NCI-H146 treated with DMSO at 0.1 percent for 48 hours (cell line): Measurements from ENCODE around the gene UTP11.

Source experiments
- DNase-seq: peaks from one replicate; lab custom pipeline; 2025; ENCODE audit not compliant: unreplicated experiment; lab: John Stamatoyannopoulos, UW

UTP11 gene

DNA sequence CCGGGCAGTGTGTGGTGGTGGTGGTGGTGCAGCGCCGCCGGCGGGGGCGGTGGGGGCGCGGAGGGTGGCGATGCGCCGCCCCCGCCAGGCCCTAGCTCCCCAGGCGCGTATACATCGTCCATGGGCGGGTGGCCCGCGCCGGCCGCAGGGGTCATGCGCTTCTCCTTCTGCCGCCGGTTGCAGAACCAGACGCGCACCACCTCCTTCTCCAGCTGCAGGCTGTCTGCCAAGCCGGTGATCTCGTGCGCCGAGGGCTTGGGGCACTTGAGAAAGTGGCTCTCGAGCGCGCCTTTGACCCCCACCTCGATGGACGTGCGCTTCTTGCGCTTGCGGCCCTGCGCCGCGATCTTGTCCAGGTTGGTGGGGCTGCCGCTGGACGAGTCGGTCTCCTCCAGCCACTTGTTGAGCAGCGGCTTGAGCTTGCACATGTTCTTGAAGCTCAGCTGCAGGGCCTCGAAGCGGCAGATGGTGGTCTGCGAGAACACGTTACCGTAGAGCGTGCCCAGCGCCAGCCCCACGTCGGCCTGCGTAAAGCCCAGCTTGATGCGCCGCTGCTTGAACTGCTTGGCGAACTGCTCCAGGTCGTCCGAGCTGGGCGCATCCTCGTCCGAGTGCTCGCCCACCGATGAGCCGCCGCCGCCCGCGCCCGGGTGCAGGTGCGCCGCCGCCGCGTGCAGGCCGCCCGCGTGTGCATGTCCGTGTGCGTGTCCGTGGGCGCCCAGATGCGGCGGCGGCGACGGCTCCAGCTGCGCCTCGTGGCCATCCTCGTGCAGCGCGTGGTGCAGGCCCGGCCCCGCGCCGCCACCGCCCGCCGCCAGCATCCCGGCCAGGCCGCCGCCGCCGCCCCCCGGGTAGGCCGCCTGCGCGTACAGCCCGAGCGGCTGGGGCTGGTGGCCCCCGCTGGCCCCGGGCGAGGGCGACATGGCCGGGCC is 33.1 kb downstream of the UTP11 start:
- DNase-seq, result no peak

GRCh38 chr1:38046333-38046883 is 33.9 kb downstream of the UTP11 start, which contains the start of gene POU3F1:
POU3F1 (minus strand) TSS chr1:38046793; CDS start chr1:38046743, 50 bp downstream.
- no peak for DNase-seq

GRCh38 chr1:38046884-38047602 is 34.5 kb downstream of the UTP11 start:
- peak; percentile 47 for DNase-seq

DNA sequence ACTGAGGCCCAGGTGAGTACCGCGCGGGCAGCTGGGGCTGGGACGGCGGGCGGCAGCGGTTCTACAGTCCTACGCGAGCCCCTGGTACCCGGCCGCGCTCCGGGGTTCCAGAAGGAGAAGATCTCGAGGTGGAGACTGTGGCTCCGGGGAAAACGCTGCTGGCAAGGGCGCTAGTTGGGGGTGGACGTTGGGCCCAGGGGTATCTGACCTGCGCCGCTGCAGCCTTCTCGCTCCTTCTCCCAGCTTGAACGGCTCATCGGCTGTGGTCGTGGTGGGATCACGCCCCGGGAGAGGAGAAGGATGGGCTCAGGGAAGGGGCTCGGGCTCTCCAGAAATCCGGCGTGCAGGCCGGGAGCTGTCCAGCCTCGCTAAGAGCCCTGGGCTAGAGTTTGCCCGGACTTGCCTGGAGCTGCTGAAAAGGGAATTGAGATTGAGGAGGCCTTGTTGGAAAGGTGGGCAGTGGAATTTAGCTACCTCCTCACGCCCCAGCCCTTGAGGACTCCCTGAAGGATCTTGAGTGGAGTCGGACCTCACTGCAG is 35.1 kb downstream of the UTP11 start:
- DNase-seq, result no peak

- no peak for DNase-seq
Observed at GRCh38 chr1:38050397-38051078, 38.0 kb downstream of the UTP11 start.

GRCh38 chr1:38051079-38051543 is 38.6 kb downstream of the UTP11 start:
- DNase-seq, result no peak

GRCh38 chr1:38052750-38053415 is 40.3 kb downstream of the UTP11 start:
- DNase-seq, result no peak

- DNase-seq, result no peak
Observed at GRCh38 chr1:38053416-38054091, 41.0 kb downstream of the UTP11 start.

DNA sequence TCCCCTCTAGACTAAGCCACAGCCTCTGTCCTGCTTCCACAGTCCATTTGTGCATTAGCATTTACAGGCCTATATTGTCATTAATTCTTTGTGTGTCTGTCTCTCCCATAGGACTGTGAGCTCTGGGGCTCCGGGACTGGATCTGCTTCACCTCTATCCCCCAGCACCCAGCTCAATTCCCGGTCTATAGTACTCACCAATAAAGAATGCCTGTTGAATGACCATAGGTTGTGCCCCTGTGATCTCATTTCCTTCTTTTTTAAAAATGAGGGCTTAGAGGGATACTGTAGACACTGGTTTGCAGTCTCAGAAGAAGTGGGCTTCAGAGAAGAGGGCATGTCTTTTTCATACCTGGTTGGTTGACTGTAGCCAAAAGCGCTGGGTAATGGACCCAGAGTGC is 42.9 kb downstream of the UTP11 start:
- DNase-seq, result no peak

DNA sequence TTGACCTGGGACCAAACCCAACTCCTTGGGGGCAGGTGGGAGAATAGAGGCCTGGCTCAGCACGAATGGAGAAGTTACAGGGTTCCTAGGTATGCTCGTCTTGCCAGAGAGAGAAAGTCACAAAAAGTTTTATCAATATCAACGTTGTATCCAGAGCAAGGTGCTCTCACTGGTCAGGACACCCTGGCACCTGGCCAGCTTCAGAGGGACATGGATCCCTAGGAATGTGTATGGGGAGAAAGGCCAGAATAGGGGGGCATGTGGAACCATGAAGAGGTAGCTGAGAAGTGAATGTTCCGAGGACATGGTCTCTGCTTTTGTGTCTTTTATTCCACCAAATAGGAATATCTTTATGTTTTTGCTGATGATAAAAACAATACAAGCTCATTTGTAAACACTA is 43.4 kb downstream of the UTP11 start:
- DNase-seq, result no peak

DNA sequence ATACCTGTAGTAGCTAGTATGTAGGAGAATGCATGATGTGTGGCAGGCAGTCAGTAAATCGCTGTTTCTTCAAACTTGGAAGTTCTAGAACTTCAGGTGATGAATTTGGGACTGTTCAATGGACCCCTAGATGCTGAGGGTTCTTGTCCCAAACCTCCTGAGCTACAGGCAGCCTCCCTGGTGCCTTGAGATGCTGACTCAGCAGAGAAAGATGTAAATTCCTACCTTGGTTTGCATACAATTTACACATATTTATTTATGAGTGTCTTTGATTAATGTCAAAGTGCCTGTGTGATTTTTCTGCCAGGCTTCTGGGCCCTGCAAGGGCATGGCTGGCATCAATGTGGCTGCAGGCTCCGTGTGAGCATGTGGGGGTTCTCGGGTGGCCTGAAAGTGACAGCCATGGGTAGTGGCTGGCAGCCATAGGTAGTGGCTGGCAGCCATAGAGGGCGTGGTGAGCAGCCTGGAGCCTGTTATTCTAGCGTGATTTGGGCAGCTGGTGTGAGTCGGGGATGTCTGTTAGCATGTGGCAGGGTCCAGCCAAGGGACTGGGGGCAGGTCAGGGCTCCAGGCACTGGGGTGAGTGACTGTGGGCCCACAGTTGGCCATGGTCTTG is 47.2 kb downstream of the UTP11 start:
- no peak for DNase-seq

- DNase-seq, result no peak
Observed at GRCh38 chr1:38060498-38060897, 48.0 kb downstream of the UTP11 start.

DNA sequence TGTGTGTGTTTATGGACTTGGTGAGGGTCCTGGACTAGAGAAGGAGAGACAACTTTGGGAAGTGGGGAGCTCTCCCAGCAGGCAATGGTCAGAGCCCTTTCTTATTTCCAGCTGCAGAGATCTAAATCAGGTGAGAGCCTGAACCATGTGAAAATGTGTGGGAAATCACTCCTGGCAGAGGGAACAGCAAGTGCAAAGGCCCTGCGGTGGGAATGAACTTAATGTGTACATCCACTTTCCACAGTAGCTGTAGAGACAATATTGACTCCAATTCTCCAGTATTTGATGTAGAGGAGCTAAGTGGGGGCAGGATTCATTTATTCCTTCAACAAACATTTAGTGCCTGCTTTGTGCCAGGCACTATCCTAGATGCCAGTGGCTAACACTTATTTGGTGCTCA is 48.8 kb downstream of the UTP11 start:
- no peak for DNase-seq

DNA sequence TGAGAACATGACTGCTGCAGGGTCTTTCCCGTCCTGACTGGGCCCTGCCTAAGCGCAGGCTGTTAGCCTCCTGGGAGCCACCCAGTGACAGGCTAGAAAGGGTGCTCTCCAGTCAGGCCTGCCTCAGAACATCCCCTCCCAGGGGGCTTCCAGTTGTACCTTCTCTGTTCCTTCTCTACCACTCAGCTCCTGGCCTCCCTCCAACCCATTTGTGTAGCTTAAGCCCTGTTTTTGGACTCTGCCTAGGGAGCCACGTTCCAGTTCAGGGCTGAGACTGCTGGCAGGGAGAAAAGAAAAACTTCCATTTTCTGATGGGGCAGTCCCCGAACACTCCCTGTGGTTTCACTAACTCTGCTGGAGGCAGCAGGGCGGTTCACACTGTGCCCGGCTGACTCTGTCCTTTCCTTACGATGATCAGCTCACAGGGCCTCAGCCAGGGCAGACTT is 49.4 kb downstream of the UTP11 start:
- DNase-seq, result no peak

GRCh38 chr1:38062361-38063288 is 50.1 kb downstream of the UTP11 start:
- peak; percentile 9 for DNase-seq

GRCh38 chr1:38063616-38064015 is 51.1 kb downstream of the UTP11 start:
- no peak for DNase-seq

DNA sequence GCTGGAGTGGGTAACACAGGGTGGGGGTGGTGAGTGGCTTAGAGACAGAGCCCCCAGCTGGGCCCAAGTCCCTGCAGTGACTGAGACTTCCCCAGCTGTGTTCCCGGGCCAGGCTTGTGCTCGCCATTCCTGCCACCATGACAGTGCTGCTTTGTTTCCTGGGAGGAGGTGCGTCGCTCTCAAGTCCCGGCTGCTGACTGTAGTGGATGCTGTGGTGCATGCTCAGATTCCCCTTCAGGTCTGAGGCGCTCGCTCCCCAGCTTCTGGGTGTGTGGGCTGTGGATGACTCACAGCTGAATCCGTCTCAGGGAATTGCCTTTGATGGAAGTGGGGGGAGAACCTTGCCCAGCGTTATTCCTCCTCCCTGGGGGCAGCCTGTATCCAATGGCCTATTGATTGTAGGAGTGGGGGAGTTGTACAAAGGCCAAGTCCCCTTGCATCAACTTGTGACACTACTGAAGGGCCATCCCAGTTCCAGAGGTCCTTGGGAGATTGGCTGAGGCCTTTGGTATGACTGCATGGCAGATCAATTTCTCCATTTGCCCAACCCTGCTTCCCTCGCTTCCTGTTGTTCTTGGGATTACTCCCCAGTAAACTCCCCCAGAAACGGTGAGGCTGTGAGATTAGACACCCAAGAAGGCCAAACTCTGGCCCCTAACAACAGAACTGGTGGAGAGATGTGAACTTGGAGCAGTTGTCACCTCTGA is 51.8 kb downstream of the UTP11 start:
- no peak for DNase-seq
